Kidney (tissue), 14 donors: ENCODE results near the gene CCDC197. TPM values are rescaled to one million over a fixed set of nuclear protein-coding genes. Genes with fewer than 3 reads are reported as not detected.

Source experiments
- DNase-seq, 5 donors: peaks; one replicate each; pipeline ENCODE4 v3.0.0-alpha.2; 2013 to 2020
- FAIRE-seq: peaks from 2 replicates; lab custom pipeline; 2012; peaks lifted over from hg19 to GRCh38; lab: Jason Lieb, UNC
- H3K27ac ChIP-seq, 2 donors: one replicate each; pipeline ENCODE4 v1.7.0; 2013; ENCODE audit warnings: low read depth in 2 of 2, low read length in 2 of 2, inconsistent platforms in 1 of 2
- H3K27me3 ChIP-seq: one replicate; pipeline ENCODE4 v1.7.1; 2013; ENCODE audit warnings: low read length, inconsistent platforms; ENCODE audit not compliant: control insufficient read depth, insufficient read depth
- H3K36me3 ChIP-seq, 3 donors: one replicate each; pipeline versions ENCODE4 v1.7.0 to v1.7.1; 2013; ENCODE audit warnings: low read length in 3 of 3, control low read depth in 1 of 3, inconsistent platforms in 1 of 3; ENCODE audit not compliant: insufficient read depth in 3 of 3, control insufficient read depth in 2 of 3
- H3K4me1 ChIP-seq, 3 donors: one replicate each; pipeline versions ENCODE4 v1.7.0 to v1.7.1; 2013; ENCODE audit warnings: low read length in 3 of 3, inconsistent platforms in 1 of 3, low read depth in 1 of 3; ENCODE audit not compliant: control insufficient read depth in 2 of 3, insufficient read depth in 2 of 3
- H3K4me3 ChIP-seq, 3 donors: one replicate each; pipeline versions ENCODE4 v1.7.0 to v1.8.1; 2013; ENCODE audit warnings: low read length in 3 of 3, control low read depth in 1 of 3, inconsistent platforms in 1 of 3
- H3K9ac ChIP-seq, 3 donors: one replicate each; pipeline versions ENCODE4 v1.7.0 to v1.7.1; 2013; ENCODE audit warnings: low read length in 3 of 3, control low read depth in 1 of 3, inconsistent platforms in 1 of 3
- H3K9me3 ChIP-seq, 3 donors: one replicate each; pipeline versions ENCODE4 v1.7.0 to v1.7.1; 2013; ENCODE audit warnings: low read length in 3 of 3, control low read depth in 1 of 3, inconsistent platforms in 1 of 3; ENCODE audit not compliant: control insufficient read depth in 2 of 3, insufficient read depth in 1 of 3
- intact Hi-C: fragments of 100-400 bp; cut with DNase I; formaldehyde crosslinking; loops from one replicate; pipeline ENCODE4 v1.11.1; 2022
- polyA plus RNA-seq: library from polyadenylated mRNA; stranded (reverse); fragments of 350-450 nt; fragmentation: Illumina TruSeq; extraction: RNeasy Lipid Tissue Mini Kit (QIAGEN cat#74804); gene quantifications from one replicate; pipeline ENCODE4 v1.2.3, GENCODE V29; 2014; ENCODE audit warnings: low read depth, low replicate concordance; ENCODE audit not compliant: insufficient read depth
- total RNA-seq: library from RNA; stranded (reverse); fragmentation: NEBNext Ultra II Directional; extraction: Animal tissue kit (Norgen Biotek cat#: 25700); gene quantifications from one replicate; pipeline ENCODE4 v1.2.1, GENCODE V29; 2021
- TF ChIP-seq, protein P1 (sequence below): IDR thresholded peaks from 3 replicates; pipeline ENCODE4 v1.5.1; 2012; ENCODE audit warnings: mild to moderate bottlenecking, moderate library complexity, borderline replicate concordance; ENCODE audit not compliant: insufficient read depth; ENCODE audit errors: extremely low read depth
- donor health status: control.
- donor health status: control.
- donor health status: control.
- donor health status: control.
- donor health status: control.
- donor health status: DM: yes; HTN: yes; CAD: no.
- donor health status: Normal renal cell carcinoma (clear cell type).

Gene CCDC197
- total and polyA plus RNA-seq, 2 donors from 2014 or later = not detected

DNA sequence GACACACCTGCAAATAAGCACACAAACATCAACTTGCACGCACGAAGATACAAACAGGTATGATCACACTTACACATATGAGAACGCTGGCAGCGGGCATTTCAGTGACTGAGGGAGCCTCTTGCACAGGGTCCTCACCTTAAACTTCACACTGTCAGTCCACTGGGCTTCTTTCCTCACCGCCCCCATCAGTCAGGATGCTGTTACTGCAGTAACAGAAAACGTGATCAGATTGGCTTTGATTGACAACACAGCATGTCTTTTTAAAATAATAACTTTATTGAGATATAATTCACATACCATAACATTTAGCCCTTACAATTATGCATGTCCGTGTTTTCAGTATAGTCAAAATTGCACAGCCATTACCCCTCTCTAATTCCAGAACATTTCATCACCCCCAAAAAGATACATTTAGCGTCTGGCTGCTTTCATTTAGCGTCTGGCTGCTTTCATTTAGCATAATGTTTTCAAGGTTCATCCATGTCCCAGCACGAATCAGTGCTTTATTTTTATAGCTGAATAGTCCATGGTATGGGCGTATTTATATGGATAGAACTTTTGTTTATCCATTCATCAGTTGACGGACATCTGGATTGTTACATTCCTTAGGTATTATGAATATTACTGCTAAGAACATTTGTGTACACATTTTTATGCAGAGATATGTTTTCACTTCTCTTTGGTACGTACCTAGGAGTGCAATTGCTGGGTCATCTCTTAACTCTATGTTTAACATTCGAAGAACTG lies 8.4 kb downstream of the CCDC197 start:
- Histone ChIP-seq H3K4me1 (peaks cover 0 to 4% (median 3%) of the 10 kb centered on the region in 3 donors), H3K27ac (no peak overlapping the region), H3K9me3 (no peaks in the 10 kb centered on the region), H3K9ac (no peak overlapping the region), H3K4me3 (no peak overlapping the region), H3K36me3 (no peaks in the 10 kb centered on the region), H3K27me3 (peaks cover 3% of the 10 kb centered on the region)
- TF ChIP-seq, protein P1, sequence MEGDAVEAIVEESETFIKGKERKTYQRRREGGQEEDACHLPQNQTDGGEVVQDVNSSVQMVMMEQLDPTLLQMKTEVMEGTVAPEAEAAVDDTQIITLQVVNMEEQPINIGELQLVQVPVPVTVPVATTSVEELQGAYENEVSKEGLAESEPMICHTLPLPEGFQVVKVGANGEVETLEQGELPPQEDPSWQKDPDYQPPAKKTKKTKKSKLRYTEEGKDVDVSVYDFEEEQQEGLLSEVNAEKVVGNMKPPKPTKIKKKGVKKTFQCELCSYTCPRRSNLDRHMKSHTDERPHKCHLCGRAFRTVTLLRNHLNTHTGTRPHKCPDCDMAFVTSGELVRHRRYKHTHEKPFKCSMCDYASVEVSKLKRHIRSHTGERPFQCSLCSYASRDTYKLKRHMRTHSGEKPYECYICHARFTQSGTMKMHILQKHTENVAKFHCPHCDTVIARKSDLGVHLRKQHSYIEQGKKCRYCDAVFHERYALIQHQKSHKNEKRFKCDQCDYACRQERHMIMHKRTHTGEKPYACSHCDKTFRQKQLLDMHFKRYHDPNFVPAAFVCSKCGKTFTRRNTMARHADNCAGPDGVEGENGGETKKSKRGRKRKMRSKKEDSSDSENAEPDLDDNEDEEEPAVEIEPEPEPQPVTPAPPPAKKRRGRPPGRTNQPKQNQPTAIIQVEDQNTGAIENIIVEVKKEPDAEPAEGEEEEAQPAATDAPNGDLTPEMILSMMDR = no peak
- FAIRE-seq (no peak), DNase-seq (no peak)
- intact Hi-C loops = no loop called here

DNA sequence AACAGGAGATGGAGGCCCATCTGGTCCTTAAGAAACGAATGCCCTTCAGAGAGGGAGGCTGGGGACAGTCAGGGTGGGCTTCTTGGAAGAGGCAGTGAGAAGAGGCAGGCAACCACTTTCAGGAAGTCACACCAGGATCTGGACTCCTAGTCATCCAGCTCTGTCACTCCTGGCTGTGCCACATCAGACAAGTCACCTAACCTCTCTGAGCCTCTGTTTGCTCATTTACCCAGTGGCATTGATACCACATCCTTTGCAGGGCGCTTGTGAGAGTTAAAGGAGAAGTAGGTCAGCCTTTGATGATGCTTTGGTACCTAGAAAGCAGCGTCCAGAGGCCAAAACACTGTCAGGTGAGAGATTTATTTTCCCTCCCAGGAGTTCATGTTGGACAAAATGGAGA lies 11.1 kb downstream of the CCDC197 start:
- H3K4me3 ChIP-seq = no peak overlapping the region
- no peak overlapping the region for H3K27ac ChIP-seq
- FAIRE-seq = no peak
- no peaks in the 10 kb centered on the region for H3K36me3 ChIP-seq
- no peaks in the 10 kb centered on the region for H3K27me3 ChIP-seq
- no peak overlapping the region for H3K9ac ChIP-seq
- intact Hi-C loops = no loop called here
- TF ChIP-seq, protein P1 = no peak
- H3K4me1 ChIP-seq = peaks cover 0 to 4% (median 3%) of the 10 kb centered on the region in 3 donors
- no peaks in the 10 kb centered on the region for H3K9me3 ChIP-seq
- DNase-seq = no peak

- TF ChIP-seq, protein P1 = no peak
- no peak overlapping the region for H3K27ac ChIP-seq
- peak in 2 of 5 donors; percentile 19 to 50 for DNase-seq
Observed at GRCh38 chr14:94009767-94010166, 12.7 kb downstream of the CCDC197 start.

DNA sequence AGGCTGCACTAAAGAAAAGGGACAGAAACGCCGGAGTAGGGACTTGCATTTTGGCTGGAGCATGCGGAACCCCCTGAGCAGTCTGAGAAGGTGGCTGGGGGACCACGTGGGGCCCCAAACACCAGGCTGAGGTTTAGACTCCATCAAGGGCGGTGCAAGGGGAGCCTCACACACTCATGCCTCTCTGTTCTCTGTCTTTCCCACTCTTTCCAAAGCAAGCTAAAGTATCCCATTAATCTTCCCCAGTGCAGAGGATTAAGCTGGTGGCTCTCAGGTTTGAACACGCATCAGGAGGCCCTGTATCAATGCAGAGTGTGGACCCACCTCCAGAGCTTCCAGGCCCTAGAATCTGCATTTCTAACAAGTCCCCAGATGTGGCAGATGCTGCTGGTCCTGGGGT lies 13.5 kb downstream of the CCDC197 start:
- DNase-seq (peak in 1 of 5 donors; percentile 22), FAIRE-seq (no peak)
- Histone ChIP-seq H3K9me3 (no peaks in the 10 kb centered on the region), H3K4me1 (no peaks in the 10 kb centered on the region), H3K27ac (no peak overlapping the region), H3K27me3 (no peaks in the 10 kb centered on the region), H3K9ac (no peak overlapping the region), H3K4me3 (no peak overlapping the region), H3K36me3 (no peaks in the 10 kb centered on the region)
- TF ChIP-seq, protein P1 = no peak
- intact Hi-C loops = no loop called here

More at GRCh38 chr14:94009767-94010166, 12.7 kb downstream of the CCDC197 start:
- intact Hi-C loops = no loop called here
- no peak overlapping the region for H3K9ac ChIP-seq
- no peak overlapping the region for H3K4me3 ChIP-seq
- no peak for FAIRE-seq
- no peaks in the 10 kb centered on the region for H3K27me3 ChIP-seq
- no peaks in the 10 kb centered on the region for H3K4me1 ChIP-seq
- no peaks in the 10 kb centered on the region for H3K9me3 ChIP-seq
- H3K36me3 ChIP-seq = no peaks in the 10 kb centered on the region
